GM12892 (cell line): ENCODE measurements around the gene PIGM.

ENCODE experiments used
- DNase-seq: peaks from one replicate; pipeline ENCODE4 v3.0.0; 2011; ENCODE audit not compliant: insufficient read length
- FAIRE-seq: peaks from 2 replicates; lab custom pipeline; 2011; peaks lifted over from hg19 to GRCh38; lab: Jason Lieb, UNC
- POLR2A ChIP-seq: IDR thresholded peaks from 2 replicates; pipeline ENCODE4 v1.6.1; 2011; ENCODE audit warnings: low read depth, low read length, control low read depth
- POLR2AphosphoS5 ChIP-seq: IDR thresholded peaks from 2 replicates; pipeline ENCODE4 v1.6.1; 2011; ENCODE audit warnings: low read depth, low read length, control low read depth
- TAF1 ChIP-seq: IDR thresholded peaks from 2 replicates; pipeline ENCODE4 v1.6.1; 2011; ENCODE audit warnings: low read depth, mild to moderate bottlenecking, control low read depth, low read length, borderline replicate concordance

Gene PIGM

GRCh38 chr1:159993911-159994310 is 37.9 kb downstream of the PIGM start:
- TF ChIP-seq TAF1, result no peak
- TF ChIP-seq POLR2AphosphoS5, result no peak
- no peak for TF ChIP-seq POLR2A
- DNase-seq, result no peak
- no peak for FAIRE-seq

- DNase-seq (no peak), FAIRE-seq (no peak)
- TF ChIP-seq TAF1 (no peak), POLR2AphosphoS5 (no peak), POLR2A (no peak)
These were observed 39.6 kb downstream of the PIGM start for GRCh38 chr1:159992161-159992560.

GRCh38 chr1:159991513-159991912 is 40.3 kb downstream of the PIGM start:
- DNase-seq, result no peak
- peak; percentile 5 for FAIRE-seq
- no peak for TF ChIP-seq POLR2A

GRCh38 chr1:159990005-159990404 is 41.8 kb downstream of the PIGM start:
- no peak for TF ChIP-seq TAF1
- TF ChIP-seq POLR2A, result no peak
- TF ChIP-seq POLR2AphosphoS5, result no peak
- FAIRE-seq (no peak), DNase-seq (no peak)

GRCh38 chr1:159989581-159989980 is 42.2 kb downstream of the PIGM start:
- TF ChIP-seq TAF1 (no peak), POLR2AphosphoS5 (no peak), POLR2A (no peak)
- FAIRE-seq, result no peak
- DNase-seq, result no peak

- TF ChIP-seq TAF1 (no peak), POLR2A (no peak), POLR2AphosphoS5 (no peak)
- no peak for FAIRE-seq
- DNase-seq, result no peak
These were observed 43.8 kb downstream of the PIGM start for GRCh38 chr1:159988006-159988405.

GRCh38 chr1:159987186-159987585 is 44.6 kb downstream of the PIGM start:
- no peak for FAIRE-seq
- no peak for TF ChIP-seq TAF1
- TF ChIP-seq POLR2AphosphoS5, result no peak
- TF ChIP-seq POLR2A, result no peak
- no peak for DNase-seq

GRCh38 chr1:159986531-159986930 is 45.3 kb downstream of the PIGM start:
- DNase-seq, result no peak
- FAIRE-seq, result no peak
- TF ChIP-seq TAF1, result no peak

GRCh38 chr1:159986093-159986492 is 45.7 kb downstream of the PIGM start:
- FAIRE-seq, result no peak
- no peak for TF ChIP-seq POLR2A
- TF ChIP-seq TAF1, result no peak
- no peak for TF ChIP-seq POLR2AphosphoS5
- no peak for DNase-seq

- no peak for FAIRE-seq
- no peak for TF ChIP-seq POLR2AphosphoS5
- TF ChIP-seq POLR2A, result no peak
- no peak for TF ChIP-seq TAF1
These were observed 46.3 kb downstream of the PIGM start for GRCh38 chr1:159985473-159985872.

GRCh38 chr1:159983681-159984080 is 48.1 kb downstream of the PIGM start:
- no peak for FAIRE-seq
- TF ChIP-seq POLR2AphosphoS5 (no peak), POLR2A (no peak), TAF1 (no peak)
- DNase-seq, result no peak

More at GRCh38 chr1:159985473-159985872, 46.3 kb downstream of the PIGM start:
- DNase-seq, result no peak

GRCh38 chr1:159982280-159982679 is 49.5 kb downstream of the PIGM start:
- FAIRE-seq, result no peak
- no peak for TF ChIP-seq TAF1
- no peak for DNase-seq

GRCh38 chr1:159981351-159982055 is 50.3 kb downstream of the PIGM start:
- TF ChIP-seq POLR2A (no peak), TAF1 (no peak), POLR2AphosphoS5 (no peak)
- FAIRE-seq, result no peak
- no peak for DNase-seq

- no peak for DNase-seq
- FAIRE-seq, result no peak
- TF ChIP-seq TAF1 (no peak), POLR2AphosphoS5 (no peak), POLR2A (no peak)
These were observed 51.0 kb downstream of the PIGM start for GRCh38 chr1:159980786-159981185.
